OCI-LY1 (cell line): Measurements from ENCODE around the gene IFITM2.

Source experiments
- H2AFZ ChIP-seq: fragments of 200-600 bp; sonication (generic), shearing (Covaris generic); 2 replicates; pipeline ENCODE4 v1.6.0; 2014; ENCODE audit warnings: antibody characterized with exemption, mild to moderate bottlenecking, low read length
- H3F3A ChIP-seq: fragments of 200-600 bp; sonication (generic), shearing (Covaris generic); 2 replicates; pipeline ENCODE4 v1.6.0; 2014; ENCODE audit warnings: mild to moderate bottlenecking, antibody characterized with exemption, low read length, moderate library complexity; ENCODE audit not compliant: insufficient read depth
- H3K27ac ChIP-seq: fragments of 200-600 bp; sonication (generic); 2 replicates; pipeline ENCODE4 v1.5.1; 2014; ENCODE audit warnings: low read length, mixed run types, mild to moderate bottlenecking, low read depth; ENCODE audit not compliant: poor library complexity, severe bottlenecking
- H3K27me3 ChIP-seq: fragments of 200-600 bp; sonication (generic); 2 replicates; pipeline ENCODE4 v1.6.0; 2014; ENCODE audit warnings: antibody characterized with exemption, mild to moderate bottlenecking, low read length, moderate library complexity; ENCODE audit not compliant: insufficient read depth
- H3K36me3 ChIP-seq: fragments of 200-600 bp; sonication (generic); 2 replicates; pipeline ENCODE4 v1.6.1; 2014; ENCODE audit warnings: mild to moderate bottlenecking, antibody characterized with exemption, low read length, moderate library complexity, mixed read lengths; ENCODE audit not compliant: insufficient read depth
- H3K4me1 ChIP-seq: fragments of 200-600 bp; sonication (generic); 2 replicates; pipeline ENCODE4 v1.5.1; 2014; ENCODE audit warnings: mild to moderate bottlenecking, low read length, moderate library complexity; ENCODE audit not compliant: insufficient read depth, severe bottlenecking
- H3K4me2 ChIP-seq: fragments of 200-600 bp; sonication (generic), shearing (Covaris generic); 2 replicates; pipeline ENCODE4 v1.6.1; 2014; ENCODE audit warnings: low read length
- H3K4me3 ChIP-seq: fragments of 200-600 bp; sonication (generic); 2 replicates; pipeline ENCODE4 v1.5.1; 2014; ENCODE audit warnings: low read length, low read depth, mild to moderate bottlenecking, mixed read lengths; ENCODE audit not compliant: poor library complexity, severe bottlenecking
- H3K79me2 ChIP-seq: fragments of 200-600 bp; shearing (Covaris generic); 2 replicates; pipeline ENCODE4 v1.6.1; 2016; ENCODE audit warnings: mixed run types, low read length, mixed read lengths; ENCODE audit not compliant: insufficient read depth
- H3K9ac ChIP-seq: fragments of 200-600 bp; sonication (generic), shearing (Covaris generic); 2 replicates; pipeline ENCODE4 v1.6.1; 2014; ENCODE audit warnings: mild to moderate bottlenecking, low read length, mixed read lengths
- H3K9me2 ChIP-seq: fragments of 200-600 bp; sonication (generic), shearing (Covaris generic); 2 replicates; pipeline ENCODE4 v1.6.1; 2014; ENCODE audit warnings: low read depth, mild to moderate bottlenecking, low read length, mixed read lengths
- H3K9me3 ChIP-seq: fragments of 200-600 bp; shearing (Covaris generic); 2 replicates; pipeline ENCODE4 v1.6.1; 2014; ENCODE audit warnings: low read length, mixed read lengths
- H4K20me1 ChIP-seq: fragments of 200-600 bp; sonication (generic), shearing (Covaris generic); 2 replicates; pipeline ENCODE4 v1.6.0; 2016; ENCODE audit warnings: mild to moderate bottlenecking, low read length; ENCODE audit not compliant: insufficient read depth
- EZH2 ChIP-seq: fragments of 200-600 bp; sonication (generic), shearing (Covaris generic); IDR thresholded peaks from 2 replicates; pipeline ENCODE4 v1.8.0; 2017; ENCODE audit warnings: borderline replicate concordance, mixed run types, mild to moderate bottlenecking, antibody characterized with exemption, low read length, moderate library complexity, mixed read lengths
- TF ChIP-seq, protein P1 (sequence below): fragments of 200-600 bp; sonication (generic), shearing (Covaris generic); IDR thresholded peaks from 2 replicates; pipeline ENCODE4 v1.5.1; 2017; ENCODE audit warnings: mild to moderate bottlenecking, antibody characterized with exemption, low read length, moderate library complexity, mixed read lengths

IFITM2 gene

DNA sequence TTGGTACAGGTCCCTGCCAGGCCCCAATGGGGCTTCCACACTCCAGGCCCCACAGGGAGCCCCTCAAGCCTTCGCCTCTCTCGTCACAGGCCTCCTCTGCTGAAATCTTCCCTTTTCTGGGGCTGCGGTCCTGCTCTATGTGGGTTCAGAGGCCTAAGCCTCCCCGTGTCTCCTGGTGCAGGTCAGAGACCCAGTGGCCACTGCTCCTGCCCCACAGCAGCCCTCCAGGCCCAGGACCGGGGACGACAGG is 18.9 kb downstream of the IFITM2 start:
- Histone ChIP-seq H3K36me3 (no peaks in the 10 kb centered on the region), H3F3A (no peaks in the 10 kb centered on the region), H2AFZ (no peak overlapping the region), H3K4me3 (no peak overlapping the region), H3K9me2 (no peaks in the 10 kb centered on the region), H3K4me1 (peaks cover 39% of the 10 kb centered on the region), H3K9ac (peak overlapping the region; percentile 34; the same call in 1 of the 2 replicates), H3K27me3 (no peaks in the 10 kb centered on the region), H3K4me2 (peak overlapping the region; percentile 31; the same call in 1 of the 2 replicates), H3K79me2 (no peaks in the 10 kb centered on the region), H3K27ac (peak overlapping the region; percentile 43), H4K20me1 (no peaks in the 10 kb centered on the region), H3K9me3 (no peaks in the 10 kb centered on the region)
- TF ChIP-seq, protein P1, sequence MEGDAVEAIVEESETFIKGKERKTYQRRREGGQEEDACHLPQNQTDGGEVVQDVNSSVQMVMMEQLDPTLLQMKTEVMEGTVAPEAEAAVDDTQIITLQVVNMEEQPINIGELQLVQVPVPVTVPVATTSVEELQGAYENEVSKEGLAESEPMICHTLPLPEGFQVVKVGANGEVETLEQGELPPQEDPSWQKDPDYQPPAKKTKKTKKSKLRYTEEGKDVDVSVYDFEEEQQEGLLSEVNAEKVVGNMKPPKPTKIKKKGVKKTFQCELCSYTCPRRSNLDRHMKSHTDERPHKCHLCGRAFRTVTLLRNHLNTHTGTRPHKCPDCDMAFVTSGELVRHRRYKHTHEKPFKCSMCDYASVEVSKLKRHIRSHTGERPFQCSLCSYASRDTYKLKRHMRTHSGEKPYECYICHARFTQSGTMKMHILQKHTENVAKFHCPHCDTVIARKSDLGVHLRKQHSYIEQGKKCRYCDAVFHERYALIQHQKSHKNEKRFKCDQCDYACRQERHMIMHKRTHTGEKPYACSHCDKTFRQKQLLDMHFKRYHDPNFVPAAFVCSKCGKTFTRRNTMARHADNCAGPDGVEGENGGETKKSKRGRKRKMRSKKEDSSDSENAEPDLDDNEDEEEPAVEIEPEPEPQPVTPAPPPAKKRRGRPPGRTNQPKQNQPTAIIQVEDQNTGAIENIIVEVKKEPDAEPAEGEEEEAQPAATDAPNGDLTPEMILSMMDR, result no peak
- no peak for TF ChIP-seq EZH2

- H3K4me3 ChIP-seq, result no peak overlapping the region
Measured at GRCh38 chr11:326842-327580, 19.4 kb downstream of the IFITM2 start.

DNA sequence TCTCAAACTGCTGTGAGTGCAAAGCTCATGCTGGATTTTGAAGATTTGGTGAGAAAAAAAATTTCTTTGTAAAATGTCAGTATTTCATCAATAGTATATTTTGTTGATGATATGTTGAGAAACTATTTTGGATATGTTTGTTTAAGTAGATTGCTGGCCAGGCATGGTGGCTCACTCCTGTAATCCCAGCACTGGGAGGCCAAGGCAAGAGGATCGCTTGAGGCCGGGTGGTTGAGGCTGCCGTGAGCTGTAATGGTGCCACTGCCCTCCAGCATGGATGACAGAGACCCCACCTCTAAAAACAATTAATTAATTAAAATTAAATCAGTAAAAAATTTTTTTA is 19.9 kb downstream of the IFITM2 start:
- Histone ChIP-seq H3K79me2 (no peaks in the 10 kb centered on the region), H3F3A (no peaks in the 10 kb centered on the region), H3K9me2 (no peaks in the 10 kb centered on the region), H2AFZ (no peak overlapping the region), H3K4me2 (peak overlapping the region; percentile 31; the same call in 1 of the 2 replicates), H4K20me1 (no peaks in the 10 kb centered on the region), H3K4me1 (peaks cover 43% of the 10 kb centered on the region), H3K27me3 (no peaks in the 10 kb centered on the region; the same call in 1 of the 2 replicates), H3K9me3 (0 out of 2 replicates have a peak, but pooled peaks cover 3% of the 10 kb centered on the region), H3K27ac (peak overlapping the region; percentile 43), H3K36me3 (no peaks in the 10 kb centered on the region; the same call in 1 of the 2 replicates), H3K4me3 (no peak overlapping the region), H3K9ac (no peak overlapping the region)
- no peak for TF ChIP-seq EZH2
- TF ChIP-seq, protein P1, result no peak

More at GRCh38 chr11:326842-327580, 19.4 kb downstream of the IFITM2 start:
- Histone ChIP-seq H3K4me2 (peak overlapping the region; percentile 31; the same call in 1 of the 2 replicates), H3K9ac (peak overlapping the region; percentile 34; the same call in 1 of the 2 replicates), H3K27me3 (no peaks in the 10 kb centered on the region), H3K9me2 (no peaks in the 10 kb centered on the region), H3K9me3 (no peaks in the 10 kb centered on the region), H2AFZ (no peak overlapping the region), H3K27ac (peak overlapping the region; percentile 43), H4K20me1 (no peaks in the 10 kb centered on the region), H3K36me3 (no peaks in the 10 kb centered on the region), H3K79me2 (no peaks in the 10 kb centered on the region), H3K4me1 (peaks cover 43% of the 10 kb centered on the region), H3F3A (no peaks in the 10 kb centered on the region)
- TF ChIP-seq, protein P1, result no peak
- TF ChIP-seq EZH2, result no peak
